OCI-LY3 (cell line): ENCODE results near the gene ARSK.

Experiments used
- H2AFZ ChIP-seq: fragments of 200-600, 300-600 bp; shearing (Covaris generic); 2 replicates; pipeline ENCODE4 v1.6.0; 2014; ENCODE audit warnings: antibody characterized with exemption, low read depth, low read length
- H3K27ac ChIP-seq: fragments of 200-600, 300-600 bp; sonication (generic); 2 replicates; pipeline ENCODE4 v1.5.1; 2014; ENCODE audit warnings: mild to moderate bottlenecking, low read length, moderate library complexity, mixed read lengths
- H3K27me3 ChIP-seq: fragments of 200-600, 300-600 bp; sonication (generic); 2 replicates; pipeline ENCODE4 v1.6.1; 2014; ENCODE audit warnings: low read depth, low read length, mixed read lengths
- H3K36me3 ChIP-seq: fragments of 200-600, 300-600 bp; sonication (generic); replicated peaks from 2 replicates; pipeline ENCODE3; 2014; ENCODE audit warnings: low read depth, low read length, mixed read lengths
- H3K4me1 ChIP-seq: fragments of 300-600, 200-600 bp; sonication (generic); 2 replicates; pipeline ENCODE4 v1.6.1; 2014; ENCODE audit warnings: low read length, mixed read lengths
- H3K4me2 ChIP-seq: fragments of 200-600, 300-600 bp; sonication (generic); 2 replicates; pipeline ENCODE4 v1.6.1; 2014; ENCODE audit warnings: low read length, mixed read lengths
- H3K4me3 ChIP-seq: fragments of 300-600, 200-600 bp; sonication (generic); 2 replicates; pipeline ENCODE4 v1.5.1; 2014; ENCODE audit warnings: antibody characterized with exemption, mild to moderate bottlenecking, low read length, moderate library complexity
- H3K79me2 ChIP-seq: fragments of 300-600, 200-600 bp; shearing (Covaris generic); 2 replicates; pipeline ENCODE4 v1.6.1; 2014; ENCODE audit warnings: mild to moderate bottlenecking, low read length, mixed read lengths
- H3K9ac ChIP-seq: fragments of 300-600, 200-600 bp; shearing (Covaris generic); 2 replicates; pipeline ENCODE4 v1.6.0; 2014; ENCODE audit warnings: mild to moderate bottlenecking, low read length, moderate library complexity
- H3K9me3 ChIP-seq: fragments of 200-600, 300-600 bp; shearing (Covaris generic); 2 replicates; pipeline ENCODE4 v1.6.1; 2014; ENCODE audit warnings: low read length, mixed read lengths; ENCODE audit not compliant: insufficient read depth
- H4K20me1 ChIP-seq: fragments of 200-600, 300-600 bp; sonication (generic); 2 replicates; pipeline ENCODE4 v1.6.1; 2016; ENCODE audit warnings: low read length, mixed read lengths; ENCODE audit not compliant: insufficient read depth
- CTCF ChIP-seq: fragments of 200-600, 300-600 bp; sonication (generic); IDR thresholded peaks from 2 replicates; pipeline ENCODE4 v1.5.1; 2014; ENCODE audit warnings: antibody characterized with exemption, low read length, low read depth
- EZH2phosphoT487 ChIP-seq: fragments of 200-600 bp; shearing (Covaris generic); IDR thresholded peaks from 2 replicates; pipeline ENCODE4 v1.6.1; 2018; ENCODE audit warnings: antibody characterized with exemption, mixed run types, low read depth

ARSK gene

GRCh38 chr5:95620030-95620869 is 65.3 kb downstream of the ARSK start, which contains the start of gene GPR150:
TSS of gene GPR150 (plus strand) at chr5:95620087. CDS start at chr5:95620276, 189 bp downstream.
- Histone ChIP-seq H3K36me3 (no peaks in the 10 kb centered on the region), H3K9ac (no peak within 1 kb of the TSS), H4K20me1 (no peaks in the 10 kb centered on the region), H3K4me3 (no peak within 1 kb of the TSS), H3K4me1 (peaks cover 11% of the 10 kb centered on the region), H3K27me3 (no peaks in the 10 kb centered on the region), H3K79me2 (no peaks in the 10 kb centered on the region), H2AFZ (no peak within 1 kb of the TSS), H3K4me2 (no peak within 1 kb of the TSS), H3K9me3 (no peaks in the 10 kb centered on the region), H3K27ac (no peak within 1 kb of the TSS)
- no peak for TF ChIP-seq EZH2phosphoT487
- no peak for TF ChIP-seq CTCF

GRCh38 chr5:95620870-95621838 is 66.3 kb downstream of the ARSK start:
- TF ChIP-seq CTCF: no peak
- no peak for TF ChIP-seq EZH2phosphoT487
- no peaks in the 10 kb centered on the region for H3K9me3 ChIP-seq
- no peak overlapping the region for H3K4me2 ChIP-seq
- H3K27ac ChIP-seq: no peak overlapping the region
- H3K9ac ChIP-seq: no peak overlapping the region
- H3K4me1 ChIP-seq: peaks cover 9% of the 10 kb centered on the region
- H3K27me3 ChIP-seq: no peaks in the 10 kb centered on the region
- no peaks in the 10 kb centered on the region for H3K79me2 ChIP-seq
- no peak overlapping the region for H3K4me3 ChIP-seq
- H3K36me3 ChIP-seq: no peaks in the 10 kb centered on the region
- H2AFZ ChIP-seq: no peak overlapping the region
- no peaks in the 10 kb centered on the region for H4K20me1 ChIP-seq

- H3K9ac ChIP-seq: no peak overlapping the region
- H3K36me3 ChIP-seq: no peaks in the 10 kb centered on the region
These were observed 67.1 kb downstream of the ARSK start for GRCh38 chr5:95621839-95622629.

More at GRCh38 chr5:95621839-95622629, 67.1 kb downstream of the ARSK start:
- Histone ChIP-seq H3K9me3 (no peaks in the 10 kb centered on the region), H3K4me2 (no peak overlapping the region), H3K79me2 (no peaks in the 10 kb centered on the region), H4K20me1 (no peaks in the 10 kb centered on the region), H3K4me3 (no peak overlapping the region), H3K4me1 (peaks cover 5% of the 10 kb centered on the region), H2AFZ (no peak overlapping the region), H3K27me3 (no peaks in the 10 kb centered on the region), H3K27ac (no peak overlapping the region)
- TF ChIP-seq CTCF (no peak), EZH2phosphoT487 (no peak)
